HEK293T (cell line): ENCODE measurements around the gene FAT2.

Experiments
- ARNT ChIP-seq: fragments of 450-650 bp; IDR thresholded peaks from 2 replicates; pipeline ENCODE4 v1.6.1; 2017; ENCODE audit warnings: mild to moderate bottlenecking
- BHLHE40 ChIP-seq: fragments of 450-650 bp; IDR thresholded peaks from 2 replicates; pipeline ENCODE4 v1.6.1; 2016; ENCODE audit warnings: mild to moderate bottlenecking, moderate library complexity, borderline replicate concordance
- FOXK2 ChIP-seq: fragments of 450-650 bp; IDR thresholded peaks from 2 replicates; pipeline ENCODE4 v1.6.1; 2016; ENCODE audit warnings: mild to moderate bottlenecking
- FOXM1 ChIP-seq: fragments of 450-650 bp; IDR thresholded peaks from 2 replicates; pipeline ENCODE4 v1.6.1; 2017; ENCODE audit warnings: mild to moderate bottlenecking, borderline replicate concordance
- LEF1 ChIP-seq: fragments of 450-650 bp; IDR thresholded peaks from 2 replicates; pipeline ENCODE4 v1.6.1; 2017; ENCODE audit warnings: mild to moderate bottlenecking, borderline replicate concordance
- SP1 ChIP-seq: fragments of 450-650 bp; IDR thresholded peaks from 2 replicates; pipeline ENCODE4 v1.6.1; 2017
- SUZ12 ChIP-seq: fragments of 450-650 bp; IDR thresholded peaks from 2 replicates; pipeline ENCODE4 v1.6.1; 2016; ENCODE audit warnings: mild to moderate bottlenecking

- TF ChIP-seq ARNT (no peak), FOXK2 (no peak), LEF1 (no peak), BHLHE40 (no peak), SUZ12 (no peak), FOXM1 (no peak), SP1 (no peak)
These were observed 24.3 kb upstream of the FAT2 start for GRCh38 chr5:151615431-151615830.
